Gastrocnemius medialis (tissue), 4 donors: ENCODE measurements around the gene ADAMTS14. TPM values are rescaled to one million over a fixed set of nuclear protein-coding genes. Genes with fewer than 3 reads are reported as not detected.
A peak's percentile ranks its signal among the peaks of the same experiment; 100 is the strongest.

ENCODE experiments used
- ATAC-seq, 2 donors: fragments of 150-250 bp; one replicate each; pipeline ENCODE4 v1.9.1; 2016
- DNase-seq, 2 donors: peaks; one replicate each; pipeline ENCODE4 v3.0.0-alpha.2; 2019
- H3K27ac ChIP-seq, 4 donors: fragments of 200-600 bp; sonication (generic); 1 replicate in 1 of 4; 2 replicates in 3 of 4; pipeline ENCODE4 v1.5.1; 2016 to 2018; ENCODE audit warnings: mild to moderate bottlenecking in 2 of 4, moderate library complexity in 1 of 4
- H3K27me3 ChIP-seq, 3 donors: fragments of 200-600 bp; sonication (generic) in 2 of 3; 1 replicate in 1 of 3; 2 replicates in 2 of 3; pipeline versions ENCODE4 v1.5.1 to v1.6.0; 2016 to 2019; ENCODE audit warnings: mild to moderate bottlenecking in 1 of 3, moderate library complexity in 1 of 3
- H3K36me3 ChIP-seq, 2 donors: fragments of 200-600 bp; sonication (generic) in 1 of 2; one replicate each; pipeline ENCODE4 v1.5.1; 2017 to 2018
- H3K4me1 ChIP-seq, 2 donors: fragments of 200-600 bp; sonication (generic) in 1 of 2; one replicate each; pipeline ENCODE4 v1.5.1; 2016 to 2017; ENCODE audit warnings: mild to moderate bottlenecking in 2 of 2
- H3K4me3 ChIP-seq, 4 donors: fragments of 200-600 bp; sonication (generic) in 3 of 4; 1 replicate in 1 of 4; 2 replicates in 3 of 4; pipeline ENCODE4 v1.5.1; 2016 to 2019; ENCODE audit warnings: mild to moderate bottlenecking in 2 of 4
- H3K9me3 ChIP-seq, 3 donors: fragments of 200-600 bp; sonication (generic) in 2 of 3; 1 replicate in 1 of 3; 2 replicates in 2 of 3; pipeline ENCODE4 v1.5.1; 2016 to 2019
- CTCF ChIP-seq, 5 experiments: fragments of 450-650 bp in 3 of 5; fragments of 200-600 bp in 2 of 5; sonication (generic) in 2 of 5; IDR thresholded peaks in 4 of 5; conservative IDR thresholded peaks in 1 of 5; 1 replicate in 4 of 5; 2 replicates in 1 of 5; pipeline ENCODE4 v1.5.1; 2016 to 2019; ENCODE audit warnings: antibody characterized with exemption in 5 of 5, mild to moderate bottlenecking in 3 of 5, moderate library complexity in 3 of 5
- POLR2A ChIP-seq, 2 donors: fragments of 450-650 bp; IDR thresholded peaks; one replicate each; pipeline ENCODE4 v1.6.1; 2017; ENCODE audit warnings: antibody characterized with exemption in 2 of 2, mild to moderate bottlenecking in 2 of 2, moderate library complexity in 2 of 2
- in situ Hi-C, 4 donors: fragments of 200-750 bp; cut with MboI; loops; one replicate each; pipeline versions ENCODE4 v1.15.0 to v1.8.0; 2017; ENCODE audit warnings: low sequenced_read_pairs in 4 of 4
- intact Hi-C: fragments of 100-400 bp; cut with DNase I; formaldehyde crosslinking; loops from one replicate; pipeline ENCODE4 v1.15.1; 2023; ENCODE audit warnings: low total_unique reads
- total RNA-seq, 4 donors: library from RNA; depleted of rRNA; stranded (reverse); fragments of >200 nt; gene quantifications; one replicate each; pipeline versions ENCODE4 v1.1.0 to v1.2.3, GENCODE V29; 2016

Gene ADAMTS14
- total RNA-seq, 4 donors from 2014 or later, result 0.10 TPM; not detected in 3

- Histone ChIP-seq H3K4me3 (no peak overlapping the region), H3K36me3 (no peaks in the 10 kb centered on the region), H3K27me3 (no peaks in the 10 kb centered on the region), H3K4me1 (no peaks in the 10 kb centered on the region), H3K27ac (no peak overlapping the region), H3K9me3 (no peaks in the 10 kb centered on the region)
- no peak for ATAC-seq
- TF ChIP-seq POLR2A (IDR thresholded peaks at IDR 0.05), result no peak
- TF ChIP-seq CTCF (IDR thresholded peaks at IDR 0.05 in 4 of 5, conservative IDR thresholded peaks at IDR 0.05 in 1 of 5), result no peak
- DNase-seq, result no peak
- intact Hi-C loops, result no loop called here
- in situ Hi-C loops, result no loop called here
Measured at GRCh38 chr10:70651661-70652060, 20.6 kb upstream of the ADAMTS14 start.

GRCh38 chr10:70652761-70653657 lies 19.3 kb upstream of the ADAMTS14 start:
- Histone ChIP-seq H3K27me3 (no peaks in the 10 kb centered on the region), H3K9me3 (no peaks in the 10 kb centered on the region), H3K36me3 (no peaks in the 10 kb centered on the region), H3K4me1 (no peaks in the 10 kb centered on the region), H3K27ac (no peak overlapping the region), H3K4me3 (no peak overlapping the region)
- peak in 1 of 2 donors; percentile 54 for ATAC-seq
- TF ChIP-seq POLR2A (IDR thresholded peaks at IDR 0.05), result no peak
- TF ChIP-seq CTCF (IDR thresholded peaks at IDR 0.05 in 4 of 5, conservative IDR thresholded peaks at IDR 0.05 in 1 of 5), result no peak
- in situ Hi-C loops (no loop called here), intact Hi-C loops (no loop called here)
- peak in 1 of 2 donors; percentile 14 for DNase-seq

- in situ Hi-C loops, result no loop called here
- H3K27ac ChIP-seq, result no peak overlapping the region
- no peaks in the 10 kb centered on the region for H3K36me3 ChIP-seq
- no peak overlapping the region for H3K4me3 ChIP-seq
- TF ChIP-seq CTCF (IDR thresholded peaks at IDR 0.05 in 4 of 5, conservative IDR thresholded peaks at IDR 0.05 in 1 of 5), result no peak
- no peak for TF ChIP-seq POLR2A (IDR thresholded peaks at IDR 0.05)
- DNase-seq, result no peak
- intact Hi-C loops, result no loop called here
- H3K4me1 ChIP-seq, result no peaks in the 10 kb centered on the region
- peaks cover 0 to 3% (median 0%) of the 10 kb centered on the region in 3 donors for H3K27me3 ChIP-seq
- ATAC-seq, result no peak
- H3K9me3 ChIP-seq, result no peaks in the 10 kb centered on the region
Measured at GRCh38 chr10:70655316-70655715, 17.0 kb upstream of the ADAMTS14 start.

DNA sequence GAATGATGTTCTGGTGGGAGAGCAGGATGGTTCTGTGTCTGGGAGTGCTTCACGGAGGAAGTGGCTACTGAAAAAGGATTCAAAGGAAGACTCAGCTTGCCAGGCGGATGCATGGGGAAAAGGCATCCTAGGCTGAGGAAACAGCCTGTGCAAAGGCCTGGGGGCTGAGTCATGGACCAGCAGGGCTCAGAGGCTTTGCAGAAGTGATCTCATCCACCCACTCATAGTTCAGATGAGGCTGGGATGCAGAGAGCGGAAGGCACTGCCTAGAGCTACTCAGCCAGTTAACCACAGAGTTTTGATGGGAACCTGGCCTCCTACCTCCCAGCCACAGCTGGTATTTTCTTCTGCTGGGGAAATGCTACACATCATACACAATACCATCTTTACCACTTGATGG lies 15.8 kb upstream of the ADAMTS14 start:
- H3K27me3 ChIP-seq, result peaks cover 0 to 3% (median 0%) of the 10 kb centered on the region in 3 donors
- no peak overlapping the region for H3K4me3 ChIP-seq
- in situ Hi-C loops (no loop called here), intact Hi-C loops (no loop called here)
- H3K36me3 ChIP-seq, result no peaks in the 10 kb centered on the region
- TF ChIP-seq CTCF (IDR thresholded peaks at IDR 0.05 in 4 of 5, conservative IDR thresholded peaks at IDR 0.05 in 1 of 5), result no peak
- TF ChIP-seq POLR2A (IDR thresholded peaks at IDR 0.05), result no peak
- H3K27ac ChIP-seq, result no peak overlapping the region
- no peak for DNase-seq
- no peaks in the 10 kb centered on the region for H3K9me3 ChIP-seq
- ATAC-seq, result peak in 1 of 2 donors; percentile 12
- no peaks in the 10 kb centered on the region for H3K4me1 ChIP-seq
